ENCODE results near the gene CARS2.

CARS2 gene

GRCh38 chr13:110617321-110618072 is 88.4 kb downstream of the CARS2 start:
- no peak overlapping the region for H3K27ac ChIP-seq (ENCODE audit: low read depth, low read length)
- H3K79me2 ChIP-seq (ENCODE audit: insufficient read depth, low read length) = peaks cover 52% of the 10 kb centered on the region
- H3K9me2 ChIP-seq (replicated peaks; ENCODE audit: insufficient read depth, low read length) = no peaks in the 10 kb centered on the region
- H3K36me3 ChIP-seq (ENCODE audit: low read length) = no peaks in the 10 kb centered on the region
- H3K9ac ChIP-seq (ENCODE audit: low read length) = no peak overlapping the region
- no peaks in the 10 kb centered on the region for H3K9me3 ChIP-seq (ENCODE audit: insufficient read depth, low read length)
- H3F3A ChIP-seq (ENCODE audit: insufficient read depth) = no peaks in the 10 kb centered on the region
- no peaks in the 10 kb centered on the region for H3K27me3 ChIP-seq (ENCODE audit: low read length)
- no peak overlapping the region for H3K4me3 ChIP-seq (ENCODE audit: insufficient read depth, low read length, poor library complexity, severe bottlenecking)
- peak overlapping the region; percentile 65 for H3K4me2 ChIP-seq (ENCODE audit: low read depth, low read length, poor library complexity, severe bottlenecking)
- H4K20me1 ChIP-seq (ENCODE audit: low read depth, low read length) = no peaks in the 10 kb centered on the region
- H2AFZ ChIP-seq (ENCODE audit: low read depth, low read length, severe bottlenecking) = no peak overlapping the region
- TF ChIP-seq CTCF (IDR thresholded peaks at IDR 0.05; ENCODE audit: insufficient read depth, low read length, poor library complexity, severe bottlenecking) (no peak), EZH2phosphoT487 (conservative IDR thresholded peaks at IDR 0.05; ENCODE audit: low read length) (no peak)

- H4K20me1 ChIP-seq (ENCODE audit: low read depth, low read length) = no peaks in the 10 kb centered on the region
- H3K9me2 ChIP-seq (replicated peaks; ENCODE audit: insufficient read depth, low read length) = no peaks in the 10 kb centered on the region
- no peaks in the 10 kb centered on the region for H3K36me3 ChIP-seq (ENCODE audit: low read length)
- peak overlapping the region; percentile 65 for H3K4me2 ChIP-seq (ENCODE audit: low read depth, low read length, poor library complexity, severe bottlenecking)
- no peaks in the 10 kb centered on the region for H3K9me3 ChIP-seq (ENCODE audit: insufficient read depth, low read length)
- H3K9ac ChIP-seq (ENCODE audit: low read length) = peak overlapping the region; percentile 70
- peaks cover 52% of the 10 kb centered on the region for H3K79me2 ChIP-seq (ENCODE audit: insufficient read depth, low read length)
- no peaks in the 10 kb centered on the region for H3F3A ChIP-seq (ENCODE audit: insufficient read depth)
- TF ChIP-seq CTCF (IDR thresholded peaks at IDR 0.05; ENCODE audit: insufficient read depth, low read length, poor library complexity, severe bottlenecking) (peak; percentile 13), EZH2phosphoT487 (conservative IDR thresholded peaks at IDR 0.05; ENCODE audit: low read length) (no peak)
- H3K4me3 ChIP-seq (ENCODE audit: insufficient read depth, low read length, poor library complexity, severe bottlenecking) = peak overlapping the region; percentile 57
- no peaks in the 10 kb centered on the region for H3K27me3 ChIP-seq (ENCODE audit: low read length)
- H2AFZ ChIP-seq (ENCODE audit: low read depth, low read length, severe bottlenecking) = no peak overlapping the region
- 0 out of 2 replicates have a peak overlapping the region, but pooled peaks have one; percentile 24 for H3K27ac ChIP-seq (ENCODE audit: low read depth, low read length)
These were observed 89.5 kb downstream of the CARS2 start for GRCh38 chr13:110616103-110617101.

- Histone ChIP-seq H3K9ac (ENCODE audit: low read length) (peak within 1 kb of the TSS; percentile 70), H3K36me3 (ENCODE audit: low read length) (no peaks in the 10 kb centered on the region), H3K9me2 (replicated peaks; ENCODE audit: insufficient read depth, low read length) (no peaks in the 10 kb centered on the region), H3K9me3 (ENCODE audit: insufficient read depth, low read length) (no peaks in the 10 kb centered on the region), H3K27me3 (ENCODE audit: low read length) (no peaks in the 10 kb centered on the region), H3K4me2 (ENCODE audit: low read depth, low read length, poor library complexity, severe bottlenecking) (peak within 1 kb of the TSS; percentile 65), H4K20me1 (ENCODE audit: low read depth, low read length) (no peaks in the 10 kb centered on the region), H3K79me2 (ENCODE audit: insufficient read depth, low read length) (peaks cover 45% of the 10 kb centered on the region), H3K4me3 (ENCODE audit: insufficient read depth, low read length, poor library complexity, severe bottlenecking) (peak within 1 kb of the TSS; percentile 57), H3K27ac (ENCODE audit: low read depth, low read length) (0 out of 2 replicates have a peak within 1 kb of the TSS, but pooled peaks have one; percentile 24), H2AFZ (ENCODE audit: low read depth, low read length, severe bottlenecking) (peak within 1 kb of the TSS; percentile 77), H3F3A (ENCODE audit: insufficient read depth) (no peaks in the 10 kb centered on the region)
- TF ChIP-seq EZH2phosphoT487 (conservative IDR thresholded peaks at IDR 0.05; ENCODE audit: low read length) (no peak), CTCF (IDR thresholded peaks at IDR 0.05; ENCODE audit: insufficient read depth, low read length, poor library complexity, severe bottlenecking) (no peak)
These were observed 90.4 kb downstream of the CARS2 start, which contains the start of gene NAXD for GRCh38 chr13:110615322-110616102. TSS of gene NAXD (plus strand) at chr13:110615545. CDS start at chr13:110615602, 57 bp downstream.
